Mesendoderm (in vitro differentiated cells): ENCODE results near the gene CARD19.
"Not testable (repeated sequence)": the region's sequence is repeated elsewhere in the genome, so short reads cannot be mapped to it uniquely, and the experiment has no call there.

Experiments
- DNase-seq: peaks from one replicate; pipeline ENCODE4 v3.0.0; 2013
- H2AK5ac ChIP-seq: 2 replicates; pipeline ENCODE4 v1.6.1; 2013; ENCODE audit warnings: low read length, inconsistent platforms
- H2BK120ac ChIP-seq: 2 replicates; pipeline ENCODE4 v1.6.1; 2013; ENCODE audit warnings: low read depth, mild to moderate bottlenecking, low read length, moderate library complexity, mixed read lengths
- H2BK15ac ChIP-seq: replicated peaks from 2 replicates; pipeline ENCODE4 v1.6.1; 2013; ENCODE audit warnings: low read depth, mild to moderate bottlenecking, moderate library complexity
- H2BK5ac ChIP-seq: 2 replicates; pipeline ENCODE4 v1.6.1; 2013; ENCODE audit warnings: low read length, inconsistent platforms
- H3K18ac ChIP-seq: 2 replicates; pipeline ENCODE4 v1.6.1; 2013; ENCODE audit warnings: mild to moderate bottlenecking, low read length, mixed read lengths
- H3K23ac ChIP-seq: one replicate; pipeline ENCODE4 v1.6.1; 2013; ENCODE audit warnings: low read length
- H3K27ac ChIP-seq: 2 replicates; pipeline ENCODE4 v1.5.1; 2013; ENCODE audit warnings: low read depth, mild to moderate bottlenecking, inconsistent platforms, low read length, moderate library complexity
- H3K27me3 ChIP-seq: 2 replicates; pipeline ENCODE4 v1.6.1; 2013; ENCODE audit warnings: low read length, control low read depth, mild to moderate bottlenecking, inconsistent platforms; ENCODE audit not compliant: insufficient read depth, poor library complexity
- H3K36me3 ChIP-seq: 2 replicates; pipeline ENCODE4 v1.6.1; 2013; ENCODE audit warnings: low read length, inconsistent platforms; ENCODE audit not compliant: control insufficient read depth, insufficient read depth
- H3K4ac ChIP-seq: one replicate; pipeline ENCODE4 v1.6.1; 2013; ENCODE audit warnings: low read depth, mild to moderate bottlenecking, low read length, moderate library complexity
- H3K4me1 ChIP-seq: 2 replicates; pipeline ENCODE4 v1.6.1; 2013; ENCODE audit warnings: low read depth, low read length, inconsistent platforms; ENCODE audit not compliant: control insufficient read depth
- H3K4me2 ChIP-seq: 2 replicates; pipeline ENCODE4 v1.6.1; 2013; ENCODE audit warnings: low read length
- H3K4me3 ChIP-seq: 2 replicates; pipeline ENCODE4 v1.5.1; 2013; ENCODE audit warnings: mild to moderate bottlenecking, low read length
- H3K56ac ChIP-seq: one replicate; pipeline ENCODE4 v1.6.1; 2013; ENCODE audit warnings: low read length
- H3K79me1 ChIP-seq: 2 replicates; pipeline ENCODE4 v1.6.1; 2013; ENCODE audit warnings: low read length, inconsistent platforms
- H3K79me2 ChIP-seq: 2 replicates; pipeline ENCODE4 v1.6.1; 2013; ENCODE audit warnings: mild to moderate bottlenecking, low read length; ENCODE audit not compliant: control insufficient read depth, insufficient read depth
- H3K9ac ChIP-seq: 2 replicates; pipeline ENCODE4 v1.6.1; 2013; ENCODE audit warnings: low read length, inconsistent platforms
- H4K5ac ChIP-seq: one replicate; pipeline ENCODE4 v1.6.1; 2013; ENCODE audit warnings: low read length
- H4K8ac ChIP-seq: one replicate; pipeline ENCODE4 v1.6.1; 2013; ENCODE audit warnings: low read depth, mild to moderate bottlenecking, control low read depth, low read length, moderate library complexity
- WGBS: extraction: QIAGEN DNeasy Blood & Tissue Kit; methylation state at CpG from one replicate; pipeline ENCODE4 v1.1.7; 2013; ENCODE audit warnings: low lambda C conversion rate, missing lambda C conversion rate; ENCODE audit not compliant: insufficient coverage; ENCODE audit errors: extremely low coverage; 5-methylcytosine and 5-hydroxymethylcytosine counted together

The CARD19 gene

GRCh38 chr9:93146696-93147095 is 50.7 kb downstream of the CARD19 start:
- not testable (repeated sequence) for H3K79me2 ChIP-seq, H3K4ac ChIP-seq, H3K18ac ChIP-seq, H3K36me3 ChIP-seq, H4K8ac ChIP-seq, H2BK5ac ChIP-seq, H2AK5ac ChIP-seq, H3K4me1 ChIP-seq, H3K56ac ChIP-seq, H4K5ac ChIP-seq, H3K4me3 ChIP-seq, H2BK15ac ChIP-seq, H3K23ac ChIP-seq, DNase-seq, H3K4me2 ChIP-seq, H3K27ac ChIP-seq, H3K27me3 ChIP-seq, H3K9ac ChIP-seq, H3K79me1 ChIP-seq, H2BK120ac ChIP-seq
- no CpG with 5 or more reads among the region's 6 CpGs for WGBS

GRCh38 chr9:93147632-93148031 is 51.6 kb downstream of the CARD19 start:
- Histone ChIP-seq H3K9ac (no peak overlapping the region), H3K4me2 (no peak overlapping the region), H3K27ac (no peak overlapping the region), H3K79me2 (no peaks in the 10 kb centered on the region), H4K8ac (no peak overlapping the region), H2BK5ac (no peak overlapping the region), H3K27me3 (no peaks in the 10 kb centered on the region), H2BK15ac (no peak overlapping the region), H3K4ac (no peak overlapping the region), H3K79me1 (no peaks in the 10 kb centered on the region), H3K4me1 (no peaks in the 10 kb centered on the region), H4K5ac (no peak overlapping the region), H3K18ac (no peak overlapping the region), H3K36me3 (no peaks in the 10 kb centered on the region), H3K4me3 (no peak overlapping the region), H3K56ac (no peak overlapping the region), H3K23ac (no peak overlapping the region), H2AK5ac (no peak overlapping the region), H2BK120ac (no peak overlapping the region)
- no peak for DNase-seq
- no CpG with 5 or more reads among the region's 2 CpGs for WGBS

DNA sequence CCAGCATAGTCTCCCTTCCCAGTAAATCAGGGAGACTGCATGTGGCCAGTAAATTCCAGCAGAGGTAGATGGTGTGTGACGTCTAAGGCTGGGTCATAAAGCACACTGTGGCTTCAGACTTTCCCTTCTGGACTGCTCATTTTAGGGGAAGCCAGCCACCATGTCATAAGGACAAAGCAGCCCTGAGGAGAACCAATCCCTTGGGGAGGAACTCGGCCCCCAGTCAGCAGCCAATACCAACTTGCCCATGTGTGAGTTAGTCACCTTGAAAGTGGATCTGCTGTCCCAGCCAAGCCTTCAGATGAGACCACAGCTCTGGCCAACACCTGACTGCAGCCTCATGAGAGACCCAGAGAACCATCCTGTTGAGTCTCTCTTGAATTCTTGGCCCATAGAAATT is 52.7 kb downstream of the CARD19 start:
- Histone ChIP-seq H3K27me3 (no peaks in the 10 kb centered on the region), H4K8ac (no peak overlapping the region), H2BK5ac (no peak overlapping the region), H3K23ac (no peak overlapping the region), H4K5ac (no peak overlapping the region), H3K56ac (no peak overlapping the region), H2BK15ac (no peak overlapping the region), H2BK120ac (no peak overlapping the region), H3K79me1 (no peaks in the 10 kb centered on the region), H2AK5ac (no peak overlapping the region), H3K9ac (no peak overlapping the region), H3K4me2 (no peak overlapping the region), H3K18ac (no peak overlapping the region), H3K36me3 (no peaks in the 10 kb centered on the region), H3K79me2 (no peaks in the 10 kb centered on the region), H3K27ac (no peak overlapping the region), H3K4me1 (no peaks in the 10 kb centered on the region), H3K4ac (no peak overlapping the region), H3K4me3 (no peak overlapping the region)
- WGBS: no CpG with 5 or more reads among the region's 2 CpGs
- DNase-seq: no peak

GRCh38 chr9:93149361-93149760 is 53.3 kb downstream of the CARD19 start:
- H2BK5ac ChIP-seq: no peak overlapping the region
- WGBS: no CpG with 5 or more reads among the region's 1 CpG
- DNase-seq: no peak
- H3K4ac ChIP-seq: no peak overlapping the region
- H3K23ac ChIP-seq: no peak overlapping the region
- H3K36me3 ChIP-seq: no peaks in the 10 kb centered on the region
- H3K4me2 ChIP-seq: no peak overlapping the region
- H2AK5ac ChIP-seq: no peak overlapping the region
- no peak overlapping the region for H4K5ac ChIP-seq
- H3K4me3 ChIP-seq: no peak overlapping the region
- H3K27me3 ChIP-seq: no peaks in the 10 kb centered on the region
- H3K9ac ChIP-seq: no peak overlapping the region
- H3K79me2 ChIP-seq: no peaks in the 10 kb centered on the region
- no peak overlapping the region for H4K8ac ChIP-seq
- no peak overlapping the region for H2BK120ac ChIP-seq
- no peak overlapping the region for H3K27ac ChIP-seq
- no peaks in the 10 kb centered on the region for H3K4me1 ChIP-seq
- no peak overlapping the region for H3K18ac ChIP-seq
- H3K56ac ChIP-seq: no peak overlapping the region
- no peaks in the 10 kb centered on the region for H3K79me1 ChIP-seq
- H2BK15ac ChIP-seq: no peak overlapping the region

- peak; percentile 22 for DNase-seq
- Histone ChIP-seq H3K4ac (no peak overlapping the region), H3K79me2 (no peaks in the 10 kb centered on the region), H2AK5ac (no peak overlapping the region), H3K79me1 (no peaks in the 10 kb centered on the region), H3K4me3 (no peak overlapping the region), H3K36me3 (no peaks in the 10 kb centered on the region), H2BK5ac (no peak overlapping the region), H3K4me2 (no peak overlapping the region), H3K56ac (no peak overlapping the region), H4K5ac (no peak overlapping the region), H3K4me1 (no peaks in the 10 kb centered on the region), H4K8ac (no peak overlapping the region), H3K27me3 (no peaks in the 10 kb centered on the region), H2BK120ac (no peak overlapping the region), H3K23ac (no peak overlapping the region), H2BK15ac (no peak overlapping the region), H3K27ac (no peak overlapping the region), H3K18ac (no peak overlapping the region), H3K9ac (no peak overlapping the region)
- WGBS: no CpG with 5 or more reads among the region's 10 CpGs
Observed at GRCh38 chr9:93151097-93151784, 55.2 kb downstream of the CARD19 start.

DNA sequence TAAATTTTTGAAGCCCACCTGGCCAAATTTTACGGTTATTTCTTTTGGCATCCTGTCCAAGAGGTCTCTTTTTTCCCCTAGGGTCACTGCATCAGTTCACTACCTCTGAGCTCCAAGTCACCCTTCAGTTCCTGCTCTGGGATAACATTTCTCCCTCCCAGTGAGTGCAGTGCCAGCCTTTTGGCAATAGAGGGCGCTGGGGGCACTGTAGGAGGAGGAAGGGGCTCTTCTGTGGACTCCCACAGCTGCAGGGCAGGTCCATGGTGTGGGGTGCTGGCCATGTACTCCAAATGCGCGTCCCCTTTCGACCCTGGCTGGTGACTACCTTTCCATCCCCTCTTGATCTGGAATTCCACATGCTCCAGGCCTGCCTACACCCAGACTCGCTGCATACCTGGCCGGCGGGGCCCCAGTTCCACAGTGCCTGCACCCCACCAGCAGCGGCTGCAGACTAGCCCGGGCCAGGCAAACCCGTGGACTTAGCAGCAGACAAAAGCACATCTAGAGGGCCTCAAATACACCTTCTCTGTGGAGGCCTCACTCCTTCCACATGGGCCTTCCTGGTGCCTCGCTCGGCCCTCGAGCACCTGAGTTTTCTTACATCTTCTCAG is 58.4 kb downstream of the CARD19 start:
- Histone ChIP-seq H3K4me3 (no peak overlapping the region), H4K8ac (no peak overlapping the region), H2BK120ac (no peak overlapping the region), H3K4ac (no peak overlapping the region), H3K36me3 (no peaks in the 10 kb centered on the region), H3K4me1 (no peaks in the 10 kb centered on the region), H3K18ac (no peak overlapping the region), H3K27me3 (no peaks in the 10 kb centered on the region), H3K79me2 (no peaks in the 10 kb centered on the region), H3K27ac (no peak overlapping the region), H3K23ac (no peak overlapping the region), H3K79me1 (no peaks in the 10 kb centered on the region), H2AK5ac (no peak overlapping the region), H3K9ac (no peak overlapping the region), H2BK5ac (no peak overlapping the region), H3K4me2 (no peak overlapping the region), H4K5ac (no peak overlapping the region), H2BK15ac (no peak overlapping the region), H3K56ac (no peak overlapping the region)
- peak; percentile 75 for DNase-seq
- no CpG with 5 or more reads among the region's 14 CpGs for WGBS
